ENCODE measurements around the gene KYAT1.

DNA sequence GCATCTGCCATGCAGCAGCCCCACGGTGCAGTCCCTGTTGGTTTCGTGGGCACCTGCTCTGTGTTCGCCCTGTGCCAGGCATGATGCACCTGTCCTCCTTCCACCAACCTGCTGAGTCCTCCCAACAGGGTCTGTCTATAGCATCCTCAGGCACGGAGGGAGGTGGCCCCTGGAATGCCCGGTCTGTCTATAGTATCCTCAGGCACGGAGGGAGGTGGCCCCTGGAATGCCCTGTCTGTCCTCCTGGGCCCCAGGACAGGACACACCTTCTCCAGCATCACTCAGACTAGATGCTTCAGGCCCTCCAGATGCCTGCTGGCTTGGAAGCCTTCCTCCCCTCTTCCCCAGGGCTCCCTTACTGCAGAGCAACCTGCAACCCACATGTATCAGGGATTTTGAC lies 29.2 kb upstream of the KYAT1 start:
- TF ChIP-seq TEAD4 (CRISPR knock-in tag; IDR thresholded peaks at IDR 0.05) (no peak), ZNF232 (CRISPR knock-in tag; IDR thresholded peaks at IDR 0.05) (no peak)
